GM12891 (cell line): ENCODE results near the gene SLC44A1.

Source experiments
- POLR2A ChIP-seq: IDR thresholded peaks from 2 replicates; pipeline ENCODE4 v1.6.1; 2011; ENCODE audit warnings: low read depth, low read length, control low read depth
- POLR2AphosphoS5 ChIP-seq: IDR thresholded peaks from 2 replicates; pipeline ENCODE4 v1.6.1; 2011; ENCODE audit warnings: low read depth, low read length, control low read depth
- POU2F2 ChIP-seq: IDR thresholded peaks from 2 replicates; pipeline ENCODE4 v1.6.1; 2011; ENCODE audit warnings: low read depth, mild to moderate bottlenecking, control low read depth, low read length, moderate library complexity
- TAF1 ChIP-seq: IDR thresholded peaks from 2 replicates; pipeline ENCODE4 v1.6.1; 2011; ENCODE audit warnings: low read depth, low read length, control low read depth

DNA sequence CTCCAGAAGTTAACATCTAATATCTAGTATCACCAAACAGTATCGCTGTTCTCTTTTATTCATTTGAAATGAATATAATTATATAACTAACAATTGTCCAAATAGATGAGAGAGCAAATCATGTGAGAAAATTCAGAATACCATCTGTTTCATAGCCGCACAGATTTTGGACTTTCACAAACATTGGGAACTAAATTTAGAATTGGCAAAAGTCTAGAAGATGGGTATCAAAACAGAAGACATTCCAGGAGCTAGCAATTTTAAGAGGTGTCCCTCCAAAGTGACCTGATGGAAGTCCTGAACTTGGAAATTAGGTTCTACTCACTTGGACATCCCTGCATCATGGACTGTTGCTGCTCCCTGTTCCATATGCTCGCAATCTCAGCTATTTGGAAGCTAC, 146.4 kb downstream of the SLC44A1 start:
- TF ChIP-seq TAF1: no peak
- no peak for TF ChIP-seq POLR2A
- no peak for TF ChIP-seq POLR2AphosphoS5
- no peak for TF ChIP-seq POU2F2
